HepG2 (cell line): ENCODE measurements around the gene SRPRB. TPM values are rescaled to one million over a fixed set of nuclear protein-coding genes. Genes with fewer than 3 reads are reported as not detected.

Source experiments
- CCDC6 ChIP-seq: sonication (generic); formaldehyde crosslinking; IDR thresholded peaks from 2 replicates; pipeline ENCODE4 v1.8.1; 2022; ENCODE audit warnings: mild to moderate bottlenecking, missing genetic modification reagents, moderate library complexity
- CREB1 ChIP-seq, 2 experiments: fragments of 450-650 bp in 1 of 2; IDR thresholded peaks; 2 replicates each; pipeline ENCODE4 v1.6.1; 2016 to 2017; ENCODE audit warnings: control low read depth in 1 of 2, mild to moderate bottlenecking in 1 of 2, missing compliant biosample characterization in 1 of 2, missing genetic modification characterization in 1 of 2
- EED ChIP-seq: sonication (generic); formaldehyde crosslinking; IDR thresholded peaks from 2 replicates; pipeline ENCODE4 v1.5.0; 2020; ENCODE audit warnings: mild to moderate bottlenecking, missing genetic modification reagents
- ELF1 ChIP-seq: sonication (generic); formaldehyde crosslinking; IDR thresholded peaks from 2 replicates; pipeline ENCODE4 v1.4.0; 2020; ENCODE audit warnings: missing genetic modification reagents
- EP300 ChIP-seq, 3 experiments: sonication (generic) in 1 of 3; formaldehyde crosslinking in 1 of 3; IDR thresholded peaks; 2 replicates each; pipeline versions ENCODE4 v1.5.1 to v1.6.1; 2011 to 2020; ENCODE audit warnings: low read depth in 2 of 3, low read length in 2 of 3, borderline replicate concordance in 1 of 3, improper control_type of control experiment in 1 of 3, mild to moderate bottlenecking in 1 of 3, missing genetic modification reagents in 1 of 3, moderate library complexity in 1 of 3
- ETS1 ChIP-seq: sonication (generic); formaldehyde crosslinking; IDR thresholded peaks from 2 replicates; pipeline ENCODE4 v1.4.0; 2020; ENCODE audit warnings: missing genetic modification reagents
- FOXM1 ChIP-seq: sonication (generic); formaldehyde crosslinking; IDR thresholded peaks from 2 replicates; pipeline ENCODE4 v1.5.0; 2020; ENCODE audit warnings: missing genetic modification reagents
- HNF4A ChIP-seq: sonication (generic); formaldehyde crosslinking; IDR thresholded peaks from 2 replicates; pipeline ENCODE4 v1.4.0; 2020; ENCODE audit warnings: missing genetic modification reagents
- HOMEZ ChIP-seq: IDR thresholded peaks from 2 replicates; pipeline ENCODE4 v1.6.1; 2016; ENCODE audit warnings: low read depth
- IRX3 ChIP-seq: sonication (generic); formaldehyde crosslinking; IDR thresholded peaks from 2 replicates; pipeline ENCODE4 v1.8.1; 2023; ENCODE audit warnings: mild to moderate bottlenecking, low read depth, missing genetic modification reagents, borderline replicate concordance
- NFYB ChIP-seq: sonication (generic); formaldehyde crosslinking; IDR thresholded peaks from 2 replicates; pipeline ENCODE4 v1.4.0; 2020; ENCODE audit warnings: missing genetic modification reagents
- TBP ChIP-seq: sonication (generic); formaldehyde crosslinking; IDR thresholded peaks from 2 replicates; pipeline ENCODE4 v1.5.0; 2020; ENCODE audit warnings: missing genetic modification reagents
- TERF1 ChIP-seq: sonication (generic); formaldehyde crosslinking; IDR thresholded peaks from 2 replicates; pipeline ENCODE4 v1.8.0; 2022; ENCODE audit warnings: mild to moderate bottlenecking, missing genetic modification reagents, moderate library complexity
- ZBED4 ChIP-seq: sonication (generic); formaldehyde crosslinking; IDR thresholded peaks from 2 replicates; pipeline ENCODE4 v1.4.0; 2020; ENCODE audit warnings: missing genetic modification reagents, borderline replicate concordance
- ZNF263 ChIP-seq: sonication (generic); formaldehyde crosslinking; IDR thresholded peaks from 2 replicates; pipeline ENCODE4 v1.4.0; 2020; ENCODE audit warnings: missing genetic modification reagents
- ZNF275 ChIP-seq: sonication (generic); formaldehyde crosslinking; IDR thresholded peaks from 2 replicates; pipeline ENCODE4 v1.8.0; 2022; ENCODE audit warnings: missing genetic modification reagents, mild to moderate bottlenecking, inconsistent platforms, borderline replicate concordance
- ZNF367 ChIP-seq: sonication (generic); formaldehyde crosslinking; IDR thresholded peaks from 2 replicates; pipeline ENCODE4 v1.4.0; 2020; ENCODE audit warnings: missing genetic modification reagents, borderline replicate concordance
- ZNF619 ChIP-seq: sonication (generic); formaldehyde crosslinking; IDR thresholded peaks from 2 replicates; pipeline ENCODE4 v1.4.0; 2020; ENCODE audit warnings: mild to moderate bottlenecking, missing genetic modification reagents
- polyA plus RNA-seq, 8 experiments: library from polyadenylated mRNA; depleted of rRNA in 3 of 8; stranded (reverse) in 7 of 8; unstranded in 1 of 8; fragments of >200 nt; fragmentation: Illumina TruSeq in 4 of 8; extraction: Trizol in 4 of 8; gene quantifications; 2 replicates each; pipeline versions ENCODE4 v1.2.1 to v1.2.3, GENCODE V29; 2011 to 2016; ENCODE audit warnings: low read depth in 4 of 8, missing spikeins in 1 of 8, mixed read lengths in 1 of 8; ENCODE audit not compliant: insufficient read depth in 1 of 8
- total RNA-seq, 5 experiments: library from RNA; depleted of rRNA; stranded (reverse); fragments of >200 nt; fragmentation: Illumina TruSeq; extraction: Trizol; gene quantifications; 2 replicates each; pipeline ENCODE4 v1.2.3, GENCODE V29; 2016; ENCODE audit warnings: low read depth in 1 of 5

Gene SRPRB
- total and polyA plus RNA-seq, 2 of the 13 experiments (the other 11 are each of a cell fraction or from before 2014, with no cell fraction given), result 41.0 to 111 TPM

GRCh38 chr3:133832802-133833144 lies 27.2 kb downstream of the SRPRB start (continued):
- TF ChIP-seq ETS1 (CRISPR knock-in tag) (no peak), ZNF263 (CRISPR knock-in tag) (no peak), ELF1 (CRISPR knock-in tag) (no peak), EP300 (IDR thresholded peaks at IDR 0.05; ENCODE audit: low read depth in 2 of 2, low read length in 2 of 2) (no peak), EP300 (CRISPR knock-in tag; IDR thresholded peaks at IDR 0.05; ENCODE audit: borderline replicate concordance) (no peak), HOMEZ (CRISPR knock-in tag) (no peak), IRX3 (CRISPR knock-in tag) (no peak), EED (CRISPR knock-in tag) (no peak), ZNF619 (CRISPR knock-in tag) (no peak), ZNF367 (CRISPR knock-in tag) (no peak), TERF1 (CRISPR knock-in tag) (no peak), HNF4A (0 out of 2 replicates have a peak, but pooled peaks have one; percentile 21), CREB1 (IDR thresholded peaks at IDR 0.05) (peak; percentile 33; the same call in 1 of the 2 replicates), CREB1 (CRISPR knock-in tag; IDR thresholded peaks at IDR 0.05) (no peak), ZBED4 (CRISPR knock-in tag) (no peak), ZNF275 (CRISPR knock-in tag) (no peak), FOXM1 (no peak), NFYB (CRISPR knock-in tag) (no peak), CCDC6 (CRISPR knock-in tag) (no peak), TBP (CRISPR knock-in tag) (no peak)
